ENCODE data around the gene HACD2. TPM values are rescaled to one million over a fixed set of nuclear protein-coding genes. Genes with fewer than 3 reads are reported as not detected.

HACD2 gene
- total RNA-seq, 2 experiments from 2014 or later, result 12.1 to 13.3 TPM

- peak within 1 kb of the TSS; percentile 36 for H3K4me3 ChIP-seq (ENCODE audit: low read length)
- no peak within 1 kb of the TSS for H3K4me3 Mint-ChIP-seq
- POLR2A ChIA-PET, result no interaction called here
Measured at GRCh38 chr3:123448536-123449101, 136.2 kb downstream of the HACD2 start, which contains the start of gene ADCY5. Gene ADCY5, minus strand, starts transcription at chr3:123449090. Its CDS starts 545 bp downstream, at chr3:123448545.

GRCh38 chr3:123447749-123448517, 136.9 kb downstream of the HACD2 start:
- Mint-ChIP-seq H3K4me1 (ENCODE audit: low read depth) (peaks cover 9% of the 10 kb centered on the region), H3K4me3 (no peak overlapping the region), H3K9me3 (no peaks in the 10 kb centered on the region), H3K36me3 (ENCODE audit: low read depth) (no peaks in the 10 kb centered on the region), H3K27ac (no peak overlapping the region), H3K27me3 (peaks cover 66% of the 10 kb centered on the region)
- intact Hi-C loops (cut with DNase I, micrococcal nuclease), result loop anchor here in 1 of 2 experiments (2.0 kb wide), 1 partner anchor 111 kb away; no protein-coding TSS in a partner anchor
- Histone ChIP-seq H3K27me3 (ENCODE audit: control insufficient read depth in 1 of 2, insufficient read depth in 2 of 2, low read length in 2 of 2) (peaks cover 37 to 49% of the 10 kb centered on the region in 2 experiments), H3K27ac (ENCODE audit: low read depth in 1 of 2, low read length in 2 of 2) (no peak overlapping the region), H3K4me1 (ENCODE audit: insufficient read depth, low read length) (peaks cover 12% of the 10 kb centered on the region), H3K36me3 (ENCODE audit: insufficient read depth, low read length) (no peaks in the 10 kb centered on the region), H3K9me3 (ENCODE audit: control insufficient read depth in 1 of 2, insufficient read depth in 1 of 2, low read length in 2 of 2) (peaks cover 0 to 9% of the 10 kb centered on the region in 2 experiments), H3K4me3 (ENCODE audit: low read length) (peak overlapping the region; percentile 36)
- TF ChIP-seq CTCF (IDR thresholded peaks at IDR 0.05), result no peak
- DNase-seq (peak in 9 of 14 experiments; percentile 11 to 71 (median 24)), ATAC-seq (ENCODE audit: poor library complexity) (peak; percentile 76)
- CTCF ChIA-PET, result no interaction called here
- POLR2A ChIA-PET, result no interaction called here

More at GRCh38 chr3:123448536-123449101, 136.2 kb downstream of the HACD2 start, which contains the start of gene ADCY5:
- peak in 3 of 14 experiments; percentile 7 to 18 (median 9) for DNase-seq
- intact Hi-C loops (cut with DNase I, micrococcal nuclease), result loop anchor here in 1 of 2 experiments (2.0 kb wide), 1 partner anchor 110 kb away; no protein-coding TSS in a partner anchor
- H3K27me3 Mint-ChIP-seq, result peaks cover 62% of the 10 kb centered on the region
- no peak for TF ChIP-seq CTCF (IDR thresholded peaks at IDR 0.05)
- no peaks in the 10 kb centered on the region for H3K36me3 ChIP-seq (ENCODE audit: insufficient read depth, low read length)
- no peak for ATAC-seq (ENCODE audit: poor library complexity)
- H3K27ac ChIP-seq (ENCODE audit: low read depth in 1 of 2, low read length in 2 of 2), result no peak within 1 kb of the TSS
- H3K9me3 ChIP-seq (ENCODE audit: control insufficient read depth in 1 of 2, insufficient read depth in 1 of 2, low read length in 2 of 2), result peaks cover 0 to 9% of the 10 kb centered on the region in 2 experiments
- no peak within 1 kb of the TSS for H3K27ac Mint-ChIP-seq
- peaks cover 12% of the 10 kb centered on the region for H3K4me1 ChIP-seq (ENCODE audit: insufficient read depth, low read length)
- no peaks in the 10 kb centered on the region for H3K36me3 Mint-ChIP-seq (ENCODE audit: low read depth)
- peaks cover 9% of the 10 kb centered on the region for H3K4me1 Mint-ChIP-seq (ENCODE audit: low read depth)
- peaks cover 38 to 49% of the 10 kb centered on the region in 2 experiments for H3K27me3 ChIP-seq (ENCODE audit: control insufficient read depth in 1 of 2, insufficient read depth in 2 of 2, low read length in 2 of 2)
- no peaks in the 10 kb centered on the region for H3K9me3 Mint-ChIP-seq
- CTCF ChIA-PET, result no interaction called here

- Histone ChIP-seq H3K36me3 (ENCODE audit: insufficient read depth, low read length) (no peaks in the 10 kb centered on the region), H3K27me3 (ENCODE audit: control insufficient read depth in 1 of 2, insufficient read depth in 2 of 2, low read length in 2 of 2) (peaks cover 37 to 54% of the 10 kb centered on the region in 2 experiments), H3K9me3 (ENCODE audit: control insufficient read depth in 1 of 2, insufficient read depth in 1 of 2, low read length in 2 of 2) (peaks cover 0 to 9% of the 10 kb centered on the region in 2 experiments), H3K4me1 (ENCODE audit: insufficient read depth, low read length) (peaks cover 12% of the 10 kb centered on the region), H3K27ac (ENCODE audit: low read depth in 1 of 2, low read length in 2 of 2) (no peak overlapping the region), H3K4me3 (ENCODE audit: low read length) (no peak overlapping the region)
- ChIA-PET POLR2A (no interaction called here), CTCF (no interaction called here)
- peaks cover 70% of the 10 kb centered on the region for H3K27me3 Mint-ChIP-seq
- no peak overlapping the region for H3K27ac Mint-ChIP-seq
- H3K36me3 Mint-ChIP-seq (ENCODE audit: low read depth), result no peaks in the 10 kb centered on the region
- ATAC-seq (ENCODE audit: poor library complexity) (no peak), DNase-seq (no peak)
- H3K4me1 Mint-ChIP-seq (ENCODE audit: low read depth), result peaks cover 9% of the 10 kb centered on the region
- no peaks in the 10 kb centered on the region for H3K9me3 Mint-ChIP-seq
- peak overlapping the region; percentile 86 for H3K4me3 Mint-ChIP-seq
- intact Hi-C loops (cut with DNase I, micrococcal nuclease), result no loop called here
- no peak for TF ChIP-seq CTCF (IDR thresholded peaks at IDR 0.05)
Measured at GRCh38 chr3:123447416-123447748, 137.5 kb downstream of the HACD2 start.

Measured in CD4-positive, alpha-beta T cell (primary cell).